Large intestine (tissue), 12 donors: Measurements from ENCODE around the gene ABCG1. TPM values are rescaled to one million over a fixed set of nuclear protein-coding genes. Genes with fewer than 3 reads are reported as not detected.
A peak's percentile ranks its signal among the peaks of the same experiment; 100 is the strongest.

Experiments used
- DNase-seq, 2 donors: peaks; one replicate each; pipeline versions ENCODE4 v3.0.0 to v3.0.0-alpha.2; 2013
- H3K27ac ChIP-seq: one replicate; pipeline ENCODE4 v1.5.1; 2013; ENCODE audit warnings: low read length
- H3K27me3 ChIP-seq: 2 replicates; pipeline ENCODE4 v1.6.1; 2013; ENCODE audit warnings: low read length; ENCODE audit not compliant: control insufficient read depth, insufficient read depth
- H3K36me3 ChIP-seq: 2 replicates; pipeline ENCODE4 v1.6.1; 2013; ENCODE audit warnings: low read length; ENCODE audit not compliant: control insufficient read depth, insufficient read depth
- H3K4me1 ChIP-seq: one replicate; pipeline ENCODE4 v1.6.1; 2013; ENCODE audit warnings: low read length; ENCODE audit not compliant: control insufficient read depth, insufficient read depth
- H3K4me3 ChIP-seq: one replicate; pipeline ENCODE4 v1.5.1; 2013; ENCODE audit warnings: low read length
- H3K9me3 ChIP-seq: one replicate; pipeline ENCODE4 v1.6.1; 2013; ENCODE audit warnings: mild to moderate bottlenecking, low read depth, low read length, moderate library complexity; ENCODE audit not compliant: control insufficient read depth
- WGBS: methylation state at CpG from one replicate; pipeline ENCODE4 v1.1.5; 2013; ENCODE audit warnings: low lambda C conversion rate; ENCODE audit not compliant: insufficient coverage; 5-methylcytosine and 5-hydroxymethylcytosine counted together
- long read RNA-seq, 11 donors: transcript quantifications; one replicate each; lab custom pipeline, GENCODE V29; 2026
- polyA plus RNA-seq: library from polyadenylated mRNA; unstranded; fragments of 120-200 nt; gene quantifications from one replicate; pipeline ENCODE4 v1.2.1, GENCODE V29; 2013

Gene ABCG1
- 6.4 TPM for polyA plus RNA-seq
- long read RNA-seq, donor 1, partial matches to known transcripts: 0 of 1 reads
- long read RNA-seq, donor 1, other reads (novel, unspliced or antisense): 0 of 1 reads
- long read RNA-seq, donor 2, partial matches to known transcripts: 0 of 2 reads
- long read RNA-seq, donor 2, other reads (novel, unspliced or antisense): 0 of 2 reads
- long read RNA-seq, donor 3, partial matches to known transcripts: 1,720 of 7,504 reads
- long read RNA-seq, donor 3, other reads (novel, unspliced or antisense): 5,784 of 7,504 reads
- long read RNA-seq, donor 4: 0 reads
- long read RNA-seq, donor 5, partial matches to known transcripts: 2,703 of 2,819 reads
- long read RNA-seq, donor 5, other reads (novel, unspliced or antisense): 116 of 2,819 reads
- long read RNA-seq, donor 6, partial matches to known transcripts: 364 of 2,182 reads
- long read RNA-seq, donor 6, other reads (novel, unspliced or antisense): 1,814 of 2,182 reads
- long read RNA-seq, donor 7: 0 reads
- long read RNA-seq, donor 8, partial matches to known transcripts: 13 of 15 reads
- long read RNA-seq, donor 8, other reads (novel, unspliced or antisense): 0 of 15 reads
- long read RNA-seq, donor 9, partial matches to known transcripts: 334 of 2,286 reads
- long read RNA-seq, donor 9, other reads (novel, unspliced or antisense): 1,952 of 2,286 reads
- long read RNA-seq, donor 10, partial matches to known transcripts: 7 of 10 reads
- long read RNA-seq, donor 10, other reads (novel, unspliced or antisense): 0 of 10 reads
- long read RNA-seq, donor 11, partial matches to known transcripts: 293 of 1,718 reads
- long read RNA-seq, donor 11, other reads (novel, unspliced or antisense): 1,424 of 1,718 reads

DNA sequence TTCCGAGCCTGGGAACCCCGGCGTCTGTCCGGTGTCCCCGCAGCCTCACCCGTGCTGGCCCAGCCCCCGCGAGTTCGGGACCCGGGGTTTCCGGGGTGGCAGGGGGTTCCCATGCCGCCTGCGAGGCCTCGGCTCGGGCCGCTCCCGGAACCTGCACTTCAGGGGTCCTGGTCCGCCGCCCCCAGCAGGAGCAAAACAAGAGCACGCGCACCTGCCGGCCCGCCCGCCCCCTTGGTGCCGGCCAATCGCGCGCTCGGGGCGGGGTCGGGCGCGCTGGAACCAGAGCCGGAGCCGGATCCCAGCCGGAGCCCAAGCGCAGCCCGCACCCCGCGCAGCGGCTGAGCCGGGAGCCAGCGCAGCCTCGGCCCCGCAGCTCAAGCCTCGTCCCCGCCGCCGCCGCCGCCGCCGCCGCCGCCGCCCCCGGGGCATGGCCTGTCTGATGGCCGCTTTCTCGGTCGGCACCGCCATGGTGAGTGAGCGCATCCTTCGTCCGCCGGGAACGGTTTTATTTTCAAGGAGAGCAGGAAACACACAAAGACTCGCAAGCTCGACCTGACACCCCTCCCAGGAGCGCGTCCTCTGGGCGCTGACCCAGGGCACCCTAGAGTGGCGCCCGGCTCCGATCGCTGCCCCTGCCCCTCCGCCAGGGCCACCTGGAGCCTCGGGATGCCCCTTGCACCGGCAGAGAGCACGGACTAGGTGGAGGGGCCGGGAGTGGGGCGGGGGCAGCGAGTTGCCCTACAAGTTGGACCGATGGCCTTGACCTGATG lies at the start of gene ABCG1:
Gene ABCG1 (plus strand): TSS at position 305 of the 770 bp plus-strand sequence. CDS start 123 bp downstream, at position 428.
- peaks cover 27% of the 10 kb centered on the region for H3K27me3 ChIP-seq
- no CpG with 5 or more reads among the region's 83 CpGs for WGBS
- DNase-seq: peak in 1 of 2 donors; percentile 60
- peaks cover 12% of the 10 kb centered on the region for H3K9me3 ChIP-seq
- peaks cover 15% of the 10 kb centered on the region for H3K4me1 ChIP-seq
- peak within 1 kb of the TSS; percentile 70 for H3K4me3 ChIP-seq
- peak within 1 kb of the TSS; percentile 49 for H3K27ac ChIP-seq
- H3K36me3 ChIP-seq: no peaks in the 10 kb centered on the region

- Histone ChIP-seq H3K27ac (peak overlapping the region; percentile 50), H3K4me3 (no peak overlapping the region), H3K36me3 (no peaks in the 10 kb centered on the region), H3K9me3 (no peaks in the 10 kb centered on the region), H3K27me3 (no peaks in the 10 kb centered on the region), H3K4me1 (peaks cover 17% of the 10 kb centered on the region)
- peak; percentile 32 to 80 for DNase-seq
Observed at GRCh38 chr21:42169758-42170157, 49.2 kb upstream of the ABCG1 start.

- Histone ChIP-seq H3K4me3 (no peak overlapping the region), H3K9me3 (no peaks in the 10 kb centered on the region), H3K27me3 (no peaks in the 10 kb centered on the region), H3K4me1 (peaks cover 17% of the 10 kb centered on the region), H3K27ac (peak overlapping the region; percentile 39), H3K36me3 (no peaks in the 10 kb centered on the region)
- DNase-seq: peak; percentile 66 to 90
- 100% methylated on average over 2 of the region's 14 CpGs for WGBS
Observed at GRCh38 chr21:42171091-42172053, 47.6 kb upstream of the ABCG1 start.

- no peaks in the 10 kb centered on the region for H3K9me3 ChIP-seq
- no CpG with 5 or more reads among the region's 40 CpGs for WGBS
- no peaks in the 10 kb centered on the region for H3K36me3 ChIP-seq
- peaks cover 17% of the 10 kb centered on the region for H3K4me1 ChIP-seq
- DNase-seq: no peak
- H3K27ac ChIP-seq: no peak overlapping the region
- no peak overlapping the region for H3K4me3 ChIP-seq
- H3K27me3 ChIP-seq: no peaks in the 10 kb centered on the region
Observed at GRCh38 chr21:42172596-42173483, 46.1 kb upstream of the ABCG1 start.

- Histone ChIP-seq H3K4me3 (no peak overlapping the region), H3K4me1 (peaks cover 17% of the 10 kb centered on the region), H3K27me3 (no peaks in the 10 kb centered on the region), H3K27ac (no peak overlapping the region), H3K9me3 (no peaks in the 10 kb centered on the region), H3K36me3 (no peaks in the 10 kb centered on the region)
- WGBS: no CpG with 5 or more reads among the region's 4 CpGs
- no peak for DNase-seq
Observed at GRCh38 chr21:42174173-42174572, 44.8 kb upstream of the ABCG1 start.

- H3K27ac ChIP-seq: no peak overlapping the region
- 80% methylated on average over 1 of the region's 6 CpGs for WGBS
- H3K4me1 ChIP-seq: peaks cover 13% of the 10 kb centered on the region
- H3K4me3 ChIP-seq: no peak overlapping the region
- no peaks in the 10 kb centered on the region for H3K9me3 ChIP-seq
- H3K27me3 ChIP-seq: no peaks in the 10 kb centered on the region
- DNase-seq: no peak
- H3K36me3 ChIP-seq: no peaks in the 10 kb centered on the region
Observed at GRCh38 chr21:42175110-42175710, 43.7 kb upstream of the ABCG1 start.

- Histone ChIP-seq H3K36me3 (no peaks in the 10 kb centered on the region), H3K9me3 (no peaks in the 10 kb centered on the region), H3K4me1 (peaks cover under 1% of the 10 kb centered on the region), H3K27ac (no peak overlapping the region), H3K27me3 (no peaks in the 10 kb centered on the region), H3K4me3 (no peak overlapping the region)
- WGBS: no CpG with 5 or more reads among the region's 3 CpGs
- peak in 1 of 2 donors; percentile 30 for DNase-seq
Observed at GRCh38 chr21:42176859-42177258, 42.1 kb upstream of the ABCG1 start.

- Histone ChIP-seq H3K27ac (no peak overlapping the region), H3K27me3 (no peaks in the 10 kb centered on the region), H3K4me3 (no peak overlapping the region), H3K36me3 (no peaks in the 10 kb centered on the region), H3K4me1 (no peaks in the 10 kb centered on the region), H3K9me3 (peaks cover 4% of the 10 kb centered on the region)
- DNase-seq: no peak
- 75% methylated on average over 2 of the region's 3 CpGs for WGBS
Observed at GRCh38 chr21:42179316-42179715, 39.6 kb upstream of the ABCG1 start.
